OCI-LY7 (cell line): ENCODE measurements around the gene TLE1.

Source experiments
- CTCF ChIP-seq: fragments of 200-600 bp; sonication (generic); conservative IDR thresholded peaks from 2 replicates; pipeline ENCODE4 v1.5.1; 2014; ENCODE audit warnings: mild to moderate bottlenecking, antibody characterized with exemption, low read length, moderate library complexity, mixed read lengths
- EZH2phosphoT487 ChIP-seq: fragments of 200-600 bp; sonication (generic); IDR thresholded peaks from 2 replicates; pipeline ENCODE4 v1.6.1; 2018; ENCODE audit warnings: low read depth, borderline replicate concordance, mild to moderate bottlenecking, mixed run types, antibody characterized with exemption, low read length, moderate library complexity, mixed read lengths

DNA sequence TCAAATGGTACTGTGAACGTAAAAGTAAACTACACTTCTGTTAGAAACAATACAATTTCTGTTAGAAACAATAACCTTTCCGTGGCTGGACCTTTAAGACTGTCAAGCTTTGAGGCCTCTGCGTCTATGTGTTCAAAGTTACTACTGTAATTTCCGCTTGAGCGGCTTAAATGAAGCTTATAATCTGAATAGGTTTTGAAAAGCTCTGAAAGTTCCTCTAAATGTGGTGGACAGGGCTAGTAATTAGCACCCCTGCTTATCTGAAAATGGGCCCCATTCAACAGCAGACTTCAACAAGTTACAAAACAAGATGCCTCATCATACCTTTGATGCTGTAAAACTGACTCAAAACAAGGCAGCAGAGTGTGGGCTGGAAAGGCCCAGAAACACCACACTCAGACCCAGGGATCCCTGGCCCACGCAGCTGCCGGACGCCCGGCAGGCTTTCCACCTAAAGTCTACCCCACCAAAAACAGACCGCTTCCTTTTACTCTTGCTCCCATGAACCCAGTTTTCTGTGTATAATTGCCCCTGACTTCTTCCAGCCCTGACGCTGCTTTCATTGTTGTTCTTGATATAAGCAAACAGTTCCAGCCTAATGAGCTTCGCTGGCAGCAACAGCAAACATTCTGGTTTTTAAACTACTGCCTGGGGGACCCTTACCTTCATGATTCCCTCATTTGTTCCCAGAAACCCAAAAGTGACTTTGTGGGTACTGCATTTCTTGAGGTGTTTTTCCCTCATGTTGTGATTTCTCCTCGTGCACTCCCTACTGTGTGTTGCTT is 66.7 kb downstream of the TLE1 start:
- no peak for TF ChIP-seq CTCF
- no peak for TF ChIP-seq EZH2phosphoT487
